NOMO-1 treated with dmso at 0.1 percent for 144 hours (cell line): ENCODE data around the gene MYOM1.
"Not testable (repeated sequence)": the region's sequence is repeated elsewhere in the genome, so short reads cannot be mapped to it uniquely, and the experiment has no call there.

Experiments used
- DNase-seq: peaks from one replicate; lab custom pipeline; 2025; ENCODE audit not compliant: unreplicated experiment; lab: John Stamatoyannopoulos, UW

Gene MYOM1

DNA sequence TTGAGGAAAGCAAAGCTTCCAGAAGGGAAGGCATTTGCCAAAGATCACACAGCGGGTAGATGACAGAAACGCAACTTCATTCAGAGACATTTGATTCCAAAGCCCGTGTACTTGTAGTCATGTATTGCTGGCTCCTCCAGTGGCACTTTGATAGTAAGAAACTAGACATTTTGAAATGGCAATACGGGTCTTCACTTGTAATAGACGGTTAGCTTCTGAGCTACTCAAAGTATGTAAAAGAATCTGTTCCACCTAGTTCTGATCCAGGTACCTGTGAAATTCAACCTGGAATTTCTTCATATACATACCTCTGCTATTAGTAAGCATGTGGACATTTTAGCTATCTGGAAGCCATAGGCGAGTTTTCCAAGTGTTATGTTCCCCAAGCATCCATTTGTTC, 1.7 kb upstream of the MYOM1 start:
- DNase-seq = no peak

DNA sequence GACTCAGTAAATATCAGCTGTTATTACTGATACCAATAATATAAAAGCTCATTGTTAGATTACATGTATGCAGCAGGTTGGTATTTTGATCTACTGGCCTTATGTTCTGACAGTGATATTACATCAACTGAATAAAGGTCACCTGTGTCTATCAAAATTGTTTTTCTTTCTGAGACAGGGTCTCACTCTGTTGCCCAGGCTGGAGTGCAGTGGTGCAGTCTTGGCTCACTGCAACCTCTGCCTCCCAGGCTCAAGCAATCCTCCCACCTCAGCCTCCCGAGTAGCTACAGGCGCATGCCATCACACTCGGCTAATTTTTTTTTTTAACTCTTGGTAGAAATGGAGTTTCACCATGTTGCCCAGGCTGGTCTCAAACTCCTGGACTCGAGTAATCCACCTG, 1.1 kb upstream of the MYOM1 start:
- not testable (repeated sequence) for DNase-seq

DNA sequence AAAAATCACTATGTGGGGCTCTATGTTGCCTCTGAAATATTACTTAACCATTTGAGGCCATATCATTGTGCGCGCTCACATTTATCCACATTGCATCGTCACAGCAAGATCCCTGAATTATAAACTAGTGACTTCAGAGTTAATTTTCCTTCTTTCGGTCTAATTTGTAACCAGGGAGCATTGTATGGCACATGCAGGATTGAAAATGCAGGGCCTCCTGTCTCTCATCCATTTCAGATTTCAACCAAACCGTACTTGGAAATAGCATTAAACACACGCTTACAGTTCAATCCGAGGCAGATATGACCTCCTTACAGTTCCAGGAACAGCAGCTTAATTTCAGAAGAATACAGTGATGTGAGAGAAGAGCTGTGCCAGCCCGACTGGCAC, 532 bp downstream of the MYOM1 start:
- DNase-seq = no peak

DNA sequence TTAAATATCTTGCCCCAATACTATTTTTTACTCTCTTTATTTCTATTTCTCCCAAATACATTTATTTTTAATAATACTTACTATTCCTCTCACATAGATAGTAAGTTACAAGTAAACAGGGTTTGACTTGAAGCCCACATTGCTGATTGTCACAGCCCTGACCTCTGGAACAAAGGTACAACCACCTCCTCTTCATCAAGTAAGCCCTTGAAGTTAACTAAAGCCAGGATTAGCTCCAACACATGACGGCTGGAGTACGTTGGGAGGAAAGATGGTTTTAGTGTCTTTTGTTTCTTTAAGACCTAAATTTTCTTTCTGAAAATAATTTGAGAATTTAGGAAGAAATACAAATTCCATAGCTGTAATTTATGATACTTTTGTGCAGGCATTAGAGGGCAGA, 949 bp downstream of the MYOM1 start:
- no peak for DNase-seq

DNA sequence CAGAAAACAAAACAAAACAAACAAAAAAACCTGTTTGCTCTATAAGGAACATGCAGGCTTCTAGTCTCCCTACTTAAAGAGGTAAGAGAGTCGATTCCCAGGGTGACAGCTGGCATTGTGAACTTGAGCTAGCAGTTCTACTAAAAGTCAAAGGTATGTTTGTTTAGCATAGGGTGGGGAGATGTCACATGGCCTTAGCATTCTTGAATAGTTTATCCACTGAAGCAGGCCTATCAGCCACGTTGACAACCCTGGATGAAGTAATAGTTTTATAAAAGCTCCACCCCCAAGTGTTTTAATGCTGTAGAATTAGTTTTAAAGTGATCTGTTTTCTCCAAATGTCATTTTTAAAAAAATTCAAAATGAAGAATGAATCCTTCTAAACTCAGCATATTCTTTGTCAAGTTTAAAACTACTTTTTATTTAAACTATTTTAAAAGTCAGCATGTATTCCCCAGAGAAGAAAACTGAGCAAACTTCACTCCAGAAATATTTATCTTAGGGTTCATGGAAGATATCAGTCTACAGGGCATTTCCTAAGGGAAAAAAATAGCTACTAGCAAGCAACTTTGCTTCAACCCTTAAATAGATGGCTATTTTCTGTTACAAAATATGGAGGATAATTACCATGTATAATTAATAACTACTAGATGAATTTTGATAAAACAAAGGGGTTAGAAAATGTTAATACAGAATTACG, 1.7 kb downstream of the MYOM1 start:
- DNase-seq = no peak

DNA sequence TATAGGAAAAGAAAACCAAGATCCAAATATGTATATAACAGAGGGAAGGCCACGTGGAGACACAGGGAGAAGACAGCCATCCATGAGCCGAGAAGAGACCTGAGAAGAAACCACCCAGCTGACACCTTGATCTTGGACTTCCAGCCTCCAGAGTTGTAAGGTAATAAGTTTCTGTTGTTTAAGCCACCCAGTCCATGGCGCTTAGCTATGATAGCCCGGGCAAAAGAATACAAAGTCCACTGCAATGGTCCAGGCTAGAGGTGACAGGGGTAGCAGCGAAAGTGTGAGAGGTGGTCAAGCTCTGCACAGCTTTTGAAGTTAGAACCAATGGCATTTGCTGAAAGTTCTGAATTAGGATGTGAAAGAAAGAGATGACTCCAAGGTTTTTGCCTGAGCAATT, 2.8 kb downstream of the MYOM1 start:
- DNase-seq = no peak

DNA sequence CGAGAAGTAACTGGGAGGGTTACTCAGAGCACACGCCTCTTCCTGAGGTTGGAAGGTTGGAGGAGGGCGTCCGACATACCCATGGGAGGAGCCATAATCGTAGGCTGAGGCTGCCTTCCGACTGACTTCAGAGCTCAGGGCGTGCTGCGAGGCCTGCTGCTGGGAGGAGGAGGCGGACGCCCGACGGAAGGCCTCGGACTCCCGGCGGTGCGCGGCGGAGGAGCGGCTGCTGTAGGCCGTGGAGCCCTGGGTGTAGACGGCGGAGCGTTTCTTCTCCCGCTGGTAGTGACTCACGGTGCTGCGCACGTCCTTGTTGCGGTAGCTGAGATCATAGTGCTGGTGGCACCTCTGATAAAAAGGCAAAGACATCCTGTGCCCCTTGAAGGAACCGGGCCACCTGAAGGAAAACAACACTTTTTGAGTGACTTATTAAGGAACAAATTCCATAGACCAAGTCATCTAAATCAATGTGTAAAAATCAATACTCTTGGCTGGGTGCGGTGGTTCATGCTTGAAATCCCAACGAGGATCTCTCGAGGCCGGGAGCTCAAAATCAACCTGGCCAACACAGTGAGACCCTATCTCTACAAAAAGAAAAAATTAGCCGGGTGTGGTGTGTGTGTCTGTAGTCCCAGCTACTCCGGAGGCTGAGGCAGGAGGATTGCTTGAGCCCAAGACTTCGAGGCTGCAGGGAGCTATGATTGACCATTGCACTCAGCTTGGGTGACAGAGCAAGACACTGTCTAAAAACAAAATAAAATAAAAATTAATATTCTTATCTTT, 4.7 kb downstream of the MYOM1 start:
- DNase-seq = no peak

DNA sequence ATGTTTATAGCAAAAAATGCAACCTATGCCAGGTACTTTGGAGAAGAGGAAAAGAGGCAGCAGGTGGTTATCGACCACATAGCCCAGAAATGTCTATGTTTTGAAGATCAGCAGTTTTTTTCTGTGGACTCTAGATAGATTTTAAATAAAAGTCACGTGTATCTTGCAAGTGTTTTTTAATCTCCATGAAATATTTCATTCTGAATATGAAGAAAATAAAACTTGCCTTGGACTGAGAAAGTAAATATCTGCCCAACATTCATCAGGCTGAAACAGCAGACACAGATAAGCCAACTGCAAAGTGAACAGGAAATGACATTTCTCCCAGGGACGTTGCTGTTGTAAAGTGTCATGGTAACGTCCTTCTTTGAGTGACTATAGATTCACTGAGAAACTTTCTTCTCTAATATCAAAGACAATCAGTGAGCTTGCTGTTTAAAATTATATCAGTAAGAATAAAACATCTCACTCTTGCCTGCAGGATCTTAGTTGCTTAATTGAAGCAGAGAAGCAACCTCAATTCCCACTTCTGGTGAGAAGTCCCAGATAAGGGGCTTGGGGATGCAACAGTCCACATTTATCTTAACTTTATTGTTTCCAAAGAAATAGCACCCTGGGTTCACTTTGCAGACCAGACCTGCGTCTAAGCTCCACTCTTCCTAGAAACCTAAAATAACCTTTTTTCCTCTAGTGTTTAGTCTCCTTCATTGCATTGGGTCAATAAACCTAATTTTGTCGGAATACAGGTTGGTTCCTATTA, 6.3 kb downstream of the MYOM1 start:
- no peak for DNase-seq

DNA sequence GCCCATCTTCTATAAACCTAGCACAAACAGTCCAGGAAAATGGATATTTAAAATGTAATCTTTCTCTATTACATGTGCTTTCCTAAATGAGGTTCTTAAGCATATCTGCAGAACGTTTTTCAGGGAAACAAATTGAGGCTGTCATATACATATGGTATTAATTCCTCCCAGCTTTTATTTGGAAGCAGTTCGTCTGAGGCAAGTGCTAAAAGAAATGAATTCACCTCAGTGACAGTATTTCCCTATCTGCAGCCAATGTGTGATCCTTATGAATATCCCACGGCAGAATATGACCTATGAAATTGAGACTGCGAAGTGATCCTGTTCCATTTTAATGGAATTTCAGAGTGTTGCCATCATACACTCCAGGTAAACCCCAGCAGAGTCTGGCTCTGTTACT, 7.1 kb downstream of the MYOM1 start:
- no peak for DNase-seq

DNA sequence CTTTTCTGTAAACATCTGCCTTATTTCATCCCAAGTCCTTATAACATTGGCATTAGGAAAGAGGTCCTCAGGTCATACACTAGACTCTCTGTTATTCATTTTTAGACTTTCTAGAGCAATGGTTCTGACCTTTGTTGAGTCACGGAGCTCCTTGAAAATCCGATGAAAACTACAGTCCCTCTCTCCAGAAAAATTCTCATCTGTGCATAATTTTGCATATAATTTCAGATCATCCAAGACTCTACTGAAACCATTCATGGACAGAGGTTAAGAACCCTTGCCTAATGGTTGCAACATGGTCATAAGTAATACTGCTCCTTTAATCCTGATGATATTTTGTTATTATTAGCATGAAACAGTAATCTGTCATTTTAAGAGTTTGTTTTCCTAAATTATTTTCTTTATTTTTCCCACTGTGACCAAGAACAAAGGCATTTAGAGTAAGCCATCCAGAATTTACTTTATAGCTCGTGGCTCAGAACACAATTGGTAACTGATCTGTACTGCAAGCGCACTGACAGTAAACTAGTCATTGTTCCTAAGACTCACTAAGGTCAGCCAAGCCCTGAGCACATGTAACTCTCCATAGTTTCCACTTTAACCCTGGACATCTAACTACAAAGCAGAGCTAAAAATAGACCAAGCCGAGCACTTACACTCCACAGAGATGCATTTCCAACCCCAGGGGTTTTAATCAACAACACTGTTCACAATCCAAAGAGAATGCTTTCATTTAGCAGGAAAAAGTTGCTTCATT, 8.4 kb downstream of the MYOM1 start:
- no peak for DNase-seq

DNA sequence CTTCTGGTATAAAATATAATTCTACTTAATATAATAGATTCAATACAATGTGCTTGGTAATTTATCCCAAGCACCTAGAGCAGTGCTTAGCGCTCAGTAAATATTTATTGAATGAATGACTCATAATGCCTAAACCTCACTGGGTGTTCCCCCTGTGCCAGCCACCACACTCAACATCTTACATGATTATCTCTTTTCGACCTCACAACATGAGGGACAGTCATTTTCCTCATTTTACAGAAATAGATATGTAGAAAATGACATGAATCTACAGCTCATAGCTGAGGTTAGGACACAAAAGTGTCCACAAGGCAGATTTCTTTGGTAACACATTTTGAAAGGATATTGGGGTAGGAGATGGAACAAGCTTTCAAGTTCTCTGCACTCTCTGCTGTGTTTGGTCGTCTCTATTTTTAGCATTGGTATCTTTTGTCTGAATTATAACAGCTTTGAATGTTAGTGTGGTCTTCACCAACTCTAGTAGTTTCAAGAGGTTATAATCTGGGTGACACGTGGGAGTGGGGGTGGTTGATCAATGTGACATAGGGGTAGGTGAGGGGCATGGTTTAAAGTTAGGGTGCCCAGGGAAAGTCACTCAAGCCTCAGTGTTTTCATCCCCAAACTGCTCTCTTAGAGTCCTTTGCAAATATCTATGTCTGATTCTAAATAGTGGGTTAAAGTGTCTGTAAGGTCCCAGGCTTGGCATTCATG, 9.8 kb downstream of the MYOM1 start:
- DNase-seq = no peak

DNA sequence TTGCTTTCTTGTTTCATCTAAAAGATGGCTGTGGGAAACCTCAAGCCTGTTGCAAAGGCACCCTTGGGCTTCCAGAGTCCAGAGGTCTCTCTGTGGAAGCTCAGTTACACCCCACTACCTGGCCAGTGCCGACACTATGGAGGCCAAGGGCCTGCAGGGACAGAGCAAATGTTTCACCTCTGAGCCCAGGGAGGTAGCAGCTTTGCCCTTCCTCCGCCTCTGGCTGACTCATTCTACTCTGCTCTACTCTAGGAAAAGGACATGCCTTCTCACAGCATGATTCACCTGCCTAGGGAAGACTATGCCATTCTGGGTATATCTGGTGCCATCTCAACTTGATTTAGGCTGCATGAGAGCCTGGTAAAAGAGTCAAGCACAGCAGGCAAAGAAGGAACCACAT, 12.2 kb downstream of the MYOM1 start:
- DNase-seq = no peak

DNA sequence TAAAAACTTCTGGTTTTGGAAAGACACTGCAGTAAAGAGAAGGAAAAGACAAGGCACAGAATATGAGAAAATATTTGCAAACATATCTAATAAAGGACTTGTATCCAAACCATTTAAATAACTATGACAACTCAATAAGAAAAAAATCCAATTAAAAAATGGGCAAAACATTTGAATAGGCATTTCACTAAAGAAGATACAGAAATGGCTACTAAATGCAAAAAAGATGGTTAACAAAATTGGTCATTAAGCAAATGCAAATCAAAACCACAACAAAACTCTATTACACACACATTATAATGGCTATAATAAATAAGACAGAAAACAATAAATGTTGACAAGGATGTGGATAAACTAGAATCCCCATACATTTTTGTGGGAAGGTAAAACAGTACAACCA, 14.5 kb downstream of the MYOM1 start:
- DNase-seq = no peak

DNA sequence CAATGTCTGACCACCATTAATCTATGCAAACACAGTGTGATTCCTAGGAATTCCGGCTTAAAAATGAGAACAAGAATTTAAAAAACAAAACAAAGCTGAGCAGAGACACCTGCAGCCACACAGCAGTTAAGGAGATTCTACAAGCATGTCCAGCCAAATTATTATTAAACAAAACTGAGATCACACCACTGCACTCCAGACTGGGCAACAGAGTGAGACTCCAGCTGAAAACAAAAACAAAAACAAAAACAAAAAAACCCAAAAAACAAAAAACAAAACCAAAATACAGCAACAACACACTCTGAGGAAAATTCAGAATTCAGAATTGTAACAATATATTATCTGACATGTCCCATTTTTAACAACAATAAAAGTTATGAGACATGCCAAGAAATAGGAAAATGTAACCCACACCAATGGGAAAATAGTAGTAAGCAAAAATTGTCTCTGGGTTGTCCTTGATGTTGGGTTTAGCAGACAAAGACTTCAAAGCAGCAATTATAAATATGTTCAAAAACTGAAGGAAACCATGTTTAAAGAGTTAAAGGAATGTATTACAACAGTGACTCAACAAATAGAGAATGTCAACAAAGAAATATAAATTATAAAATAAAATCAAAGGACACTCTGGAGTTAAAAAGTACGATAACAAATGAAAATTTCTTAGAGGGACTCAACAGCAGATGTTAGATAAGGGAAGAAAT, 19.7 kb downstream of the MYOM1 start:
- no peak for DNase-seq

DNA sequence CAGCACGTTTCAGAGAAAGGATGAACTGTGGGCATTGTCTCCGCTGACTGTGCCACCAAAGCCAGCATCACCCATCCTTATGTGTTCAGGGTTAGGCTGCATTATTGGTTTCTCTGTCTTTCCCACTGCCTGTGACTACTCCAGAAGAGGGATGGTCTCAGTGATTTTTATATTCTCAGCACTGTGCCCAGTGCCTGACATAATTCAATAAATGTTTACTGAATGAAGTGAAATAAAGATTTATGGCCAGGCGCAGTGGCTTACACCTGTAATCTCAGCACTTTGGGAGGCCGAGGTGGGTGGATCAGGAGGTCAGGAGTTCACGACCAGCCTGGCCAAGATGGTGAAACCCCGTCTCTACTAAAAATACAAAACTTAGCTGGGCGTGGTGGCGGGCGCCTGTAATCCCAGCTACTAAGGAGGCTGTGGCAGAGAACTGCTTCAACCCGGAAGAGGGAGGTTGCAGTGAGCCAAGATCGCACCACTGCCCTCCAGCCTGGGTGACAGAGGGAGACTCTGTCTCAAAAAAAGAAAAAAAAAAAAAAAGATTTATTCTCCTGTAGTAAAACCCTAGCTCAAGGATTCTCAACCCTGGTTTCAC, 21.4 kb downstream of the MYOM1 start:
- not testable (repeated sequence) for DNase-seq

DNA sequence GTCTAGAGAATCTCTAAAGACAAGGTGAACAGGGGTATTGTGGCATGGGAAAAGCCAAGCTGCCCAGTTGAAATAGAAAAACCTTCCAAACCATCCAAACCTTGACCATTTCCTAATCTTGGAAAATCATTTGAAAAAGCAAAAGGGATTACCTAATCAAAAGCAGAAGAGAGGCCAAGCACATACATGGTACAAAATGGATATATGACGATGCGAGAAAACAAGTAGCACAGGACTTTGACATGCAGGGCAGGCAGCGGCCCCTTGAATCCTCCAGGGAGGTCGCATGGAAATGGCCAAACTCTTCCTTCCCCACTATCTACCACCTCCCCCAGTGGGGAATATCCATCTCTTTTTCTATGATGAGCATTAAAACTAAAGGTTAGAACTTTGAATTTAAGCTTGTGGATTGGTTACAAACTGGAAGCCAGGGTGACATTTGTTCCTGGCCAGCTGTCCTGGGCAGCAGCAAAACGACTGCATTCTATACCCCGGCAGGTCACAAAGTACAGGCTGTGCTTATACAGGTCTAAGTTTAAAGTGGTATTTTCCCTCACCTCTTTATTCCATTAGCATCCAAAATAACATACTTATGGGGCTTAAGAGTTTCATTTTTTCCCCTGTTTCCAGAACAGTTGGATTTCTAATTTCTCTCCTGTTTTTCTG, 24.7 kb downstream of the MYOM1 start:
- no peak for DNase-seq

DNA sequence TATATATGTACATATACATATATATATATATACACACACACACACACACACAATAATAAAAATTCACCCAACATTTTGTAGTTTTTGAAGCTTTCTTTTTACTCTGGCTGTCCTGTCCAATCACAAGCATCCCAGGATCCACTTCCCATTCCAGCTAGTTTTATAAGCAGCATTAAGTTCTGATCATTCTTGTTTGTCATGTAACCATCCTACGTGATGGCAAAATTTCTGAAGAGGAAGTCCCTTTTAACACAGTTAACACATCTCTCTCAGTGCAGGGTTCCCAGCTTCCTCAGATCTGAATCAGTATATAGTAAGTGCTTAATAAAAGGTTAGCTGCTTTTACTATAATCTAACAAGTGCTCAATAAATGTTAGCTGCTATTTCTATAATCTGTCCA, 26.4 kb downstream of the MYOM1 start:
- no peak for DNase-seq

DNA sequence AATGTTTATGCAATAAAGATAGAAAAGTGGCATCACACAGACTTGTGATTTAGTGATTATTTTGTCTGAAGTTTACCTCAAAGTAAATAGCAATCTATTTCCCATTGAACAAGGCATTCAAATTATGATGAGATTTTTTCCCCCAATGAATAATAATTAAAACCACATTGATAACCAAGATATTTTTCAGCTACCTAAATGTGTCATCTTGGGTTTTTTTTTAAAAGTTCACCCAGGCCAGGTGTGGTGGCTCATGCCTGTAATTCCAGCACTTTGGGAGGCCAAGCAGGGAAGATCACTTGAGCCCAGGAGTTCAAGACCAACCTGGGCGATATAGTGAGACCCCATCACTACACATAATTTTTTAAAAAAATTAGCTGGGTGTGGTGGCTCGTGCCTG, 27.0 kb downstream of the MYOM1 start:
- DNase-seq = no peak

DNA sequence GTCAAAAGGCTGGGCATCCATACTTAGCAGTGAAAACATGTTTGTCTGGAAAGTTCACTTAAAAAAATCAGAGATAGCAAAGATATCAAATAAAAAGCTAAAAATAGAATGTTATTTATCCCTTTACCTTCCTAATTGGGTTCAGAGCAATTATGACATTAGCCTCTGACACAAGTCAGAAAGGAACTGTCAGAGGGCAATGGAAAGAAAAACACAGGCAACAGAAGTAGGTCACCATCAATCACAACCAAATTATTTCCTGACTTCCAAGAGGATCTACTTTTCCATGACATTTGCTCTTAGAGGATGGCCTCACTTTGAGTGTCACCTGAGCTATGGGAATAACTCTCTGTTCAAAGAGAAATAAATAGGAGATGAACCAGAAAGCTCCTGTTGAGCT, 27.5 kb downstream of the MYOM1 start:
- DNase-seq = no peak
